H54 (cell line): ENCODE results near the gene MYO9A.
A peak's percentile ranks its signal among the peaks of the same experiment; 100 is the strongest.

Experiments used
- DNase-seq: peaks from one replicate; pipeline ENCODE4 v3.0.0; 2011; ENCODE audit warnings: low spot score, mixed read lengths; ENCODE audit not compliant: insufficient read length
- FAIRE-seq: peaks from 3 replicates; lab custom pipeline; 2011; peaks lifted over from hg19 to GRCh38; lab: Jason Lieb, UNC
- POLR2A ChIP-seq: IDR thresholded peaks from 2 replicates; pipeline ENCODE4 v1.6.1; 2011; ENCODE audit warnings: low read depth, mild to moderate bottlenecking, low read length

MYO9A gene, protein sequence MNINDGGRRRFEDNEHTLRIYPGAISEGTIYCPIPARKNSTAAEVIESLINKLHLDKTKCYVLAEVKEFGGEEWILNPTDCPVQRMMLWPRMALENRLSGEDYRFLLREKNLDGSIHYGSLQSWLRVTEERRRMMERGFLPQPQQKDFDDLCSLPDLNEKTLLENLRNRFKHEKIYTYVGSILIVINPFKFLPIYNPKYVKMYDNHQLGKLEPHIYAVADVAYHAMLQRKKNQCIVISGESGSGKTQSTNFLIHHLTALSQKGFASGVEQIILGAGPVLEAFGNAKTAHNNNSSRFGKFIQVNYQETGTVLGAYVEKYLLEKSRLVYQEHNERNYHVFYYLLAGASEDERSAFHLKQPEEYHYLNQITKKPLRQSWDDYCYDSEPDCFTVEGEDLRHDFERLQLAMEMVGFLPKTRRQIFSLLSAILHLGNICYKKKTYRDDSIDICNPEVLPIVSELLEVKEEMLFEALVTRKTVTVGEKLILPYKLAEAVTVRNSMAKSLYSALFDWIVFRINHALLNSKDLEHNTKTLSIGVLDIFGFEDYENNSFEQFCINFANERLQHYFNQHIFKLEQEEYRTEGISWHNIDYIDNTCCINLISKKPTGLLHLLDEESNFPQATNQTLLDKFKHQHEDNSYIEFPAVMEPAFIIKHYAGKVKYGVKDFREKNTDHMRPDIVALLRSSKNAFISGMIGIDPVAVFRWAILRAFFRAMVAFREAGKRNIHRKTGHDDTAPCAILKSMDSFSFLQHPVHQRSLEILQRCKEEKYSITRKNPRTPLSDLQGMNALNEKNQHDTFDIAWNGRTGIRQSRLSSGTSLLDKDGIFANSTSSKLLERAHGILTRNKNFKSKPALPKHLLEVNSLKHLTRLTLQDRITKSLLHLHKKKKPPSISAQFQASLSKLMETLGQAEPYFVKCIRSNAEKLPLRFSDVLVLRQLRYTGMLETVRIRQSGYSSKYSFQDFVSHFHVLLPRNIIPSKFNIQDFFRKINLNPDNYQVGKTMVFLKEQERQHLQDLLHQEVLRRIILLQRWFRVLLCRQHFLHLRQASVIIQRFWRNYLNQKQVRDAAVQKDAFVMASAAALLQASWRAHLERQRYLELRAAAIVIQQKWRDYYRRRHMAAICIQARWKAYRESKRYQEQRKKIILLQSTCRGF (N-terminal part only)

DNA sequence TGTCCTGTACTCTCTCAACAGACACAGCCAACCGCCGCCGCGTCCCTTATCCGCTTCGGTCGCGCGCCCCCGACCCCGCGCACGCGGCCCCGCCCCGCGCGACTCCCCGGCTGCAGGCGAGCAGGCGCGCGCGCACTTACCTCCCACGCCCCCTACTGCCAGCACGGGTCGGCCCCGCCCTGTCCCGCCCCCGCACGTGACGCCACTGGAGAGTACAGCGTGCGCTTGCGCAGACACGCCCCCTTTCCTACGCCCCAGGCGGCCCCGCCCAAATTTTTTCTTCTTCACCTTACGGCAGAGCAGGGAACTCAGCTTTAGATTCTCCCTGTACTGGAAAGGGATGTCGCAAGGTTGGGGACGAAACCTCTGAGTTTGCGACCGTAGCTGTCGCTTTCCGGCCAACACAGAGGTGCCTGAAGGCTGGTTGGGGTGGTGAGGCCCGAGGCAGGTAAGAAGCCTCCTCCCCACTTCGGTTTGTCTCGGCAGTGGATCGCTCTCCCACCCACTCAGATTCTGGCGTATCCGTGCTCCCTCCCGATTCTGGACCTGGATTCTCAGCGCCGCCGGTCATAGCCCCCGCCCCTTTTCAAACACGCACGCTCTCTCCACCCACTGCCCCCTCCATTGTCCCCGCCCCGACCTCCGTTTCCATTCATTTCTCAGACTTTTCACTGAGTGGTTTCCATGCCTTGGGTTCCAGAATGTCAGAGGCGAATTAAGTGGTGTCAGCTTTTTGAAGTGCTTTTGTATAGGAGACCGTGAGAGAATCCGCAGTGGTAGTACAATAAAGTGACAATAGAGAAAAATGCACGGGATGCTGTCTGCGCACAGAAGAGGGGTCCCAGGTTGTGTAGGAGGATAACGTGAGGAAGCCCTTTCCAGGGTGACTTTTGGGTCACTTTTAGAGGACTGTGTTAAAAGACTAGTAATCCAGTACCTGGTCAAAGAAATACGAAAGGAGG, at the start of gene MYO9A, which contains the start of gene SENP8:
MYO9A (minus strand) TSS at position 134 of the 962 bp plus-strand sequence. CDS start 71,587 bp downstream, outside the sequence.
SENP8 (plus strand) TSS at position 387 of the 962 bp plus-strand sequence. CDS start 21,221 bp downstream, outside the sequence.
- TF ChIP-seq POLR2A, result peak; percentile 74
- FAIRE-seq (peak; percentile 30), DNase-seq (peak; percentile 68)

DNA sequence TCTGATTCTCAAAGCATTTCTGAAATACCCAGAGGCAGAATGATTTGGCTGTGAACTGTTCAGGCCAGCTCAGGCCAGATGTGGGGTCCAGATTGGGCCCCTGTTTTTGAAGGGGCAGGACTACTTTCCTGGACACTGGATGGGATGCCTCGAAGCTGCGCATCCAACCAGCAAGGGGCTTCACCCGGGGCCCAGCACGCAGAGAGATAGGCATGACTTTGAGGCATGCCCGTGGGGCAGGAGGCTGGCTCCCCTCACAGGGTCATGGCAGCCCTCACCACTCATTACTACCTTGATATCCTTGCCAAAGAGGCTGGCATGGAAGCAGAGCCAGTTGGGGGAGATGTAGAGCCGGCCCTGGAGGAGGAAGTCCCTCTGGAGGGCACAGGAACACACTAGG, 49.5 kb upstream of the MYO9A start:
- FAIRE-seq (no peak), DNase-seq (no peak)
- no peak for TF ChIP-seq POLR2A

DNA sequence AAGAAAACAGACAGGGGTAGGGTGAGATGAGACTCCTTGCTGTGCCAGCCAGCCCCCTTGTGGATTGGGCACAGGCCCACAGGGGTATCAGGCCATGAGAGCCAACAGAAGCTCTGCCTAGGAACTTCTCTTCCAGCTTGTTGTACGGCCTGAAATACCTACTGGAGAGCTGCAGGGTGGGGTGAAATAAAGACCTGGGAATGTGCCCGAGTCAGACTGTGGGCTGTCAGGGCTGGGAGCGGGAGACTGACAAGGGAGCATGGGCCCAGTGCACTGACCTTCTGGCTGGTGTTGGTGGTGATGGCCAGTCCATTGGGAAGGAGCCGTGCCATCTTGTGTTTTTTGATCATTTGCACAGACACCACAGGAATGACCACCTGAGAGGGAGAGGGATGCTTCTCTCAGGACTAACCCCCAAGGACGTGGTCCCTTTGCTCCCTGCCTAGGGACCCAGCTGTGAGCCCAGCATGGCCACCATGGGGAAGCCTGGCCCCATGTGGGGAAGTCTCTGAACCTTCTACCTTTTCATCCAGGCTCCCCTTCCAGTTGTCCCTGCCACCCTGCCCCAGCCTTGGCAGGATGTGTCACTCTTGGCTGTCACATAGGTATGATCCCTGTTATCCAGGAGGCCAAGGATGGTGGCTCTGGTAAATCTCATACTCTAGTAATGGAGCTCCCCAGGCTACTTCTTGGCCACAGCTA, 48.9 kb upstream of the MYO9A start:
- TF ChIP-seq POLR2A, result no peak
- DNase-seq (no peak), FAIRE-seq (no peak)

DNA sequence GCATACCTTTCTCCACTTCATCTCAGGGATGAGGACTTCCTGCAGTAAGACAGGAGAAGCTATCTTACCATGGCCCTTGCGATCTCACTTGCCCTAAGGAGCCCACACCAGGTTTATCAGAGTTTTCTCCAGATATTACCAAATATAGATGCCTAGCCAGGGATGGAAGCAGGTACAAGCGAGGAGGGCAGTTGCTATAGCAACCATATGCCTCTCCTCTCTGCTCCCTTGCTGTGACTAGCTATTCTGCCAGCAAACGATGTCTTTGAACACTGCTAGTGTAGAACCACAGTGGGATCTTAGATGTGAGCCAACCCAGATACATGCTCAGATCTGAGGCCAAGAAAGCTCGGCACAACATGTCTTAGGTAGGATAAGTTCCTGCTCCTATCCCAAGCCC, 45.8 kb upstream of the MYO9A start:
- no peak for DNase-seq
- FAIRE-seq, result no peak
- no peak for TF ChIP-seq POLR2A

DNA sequence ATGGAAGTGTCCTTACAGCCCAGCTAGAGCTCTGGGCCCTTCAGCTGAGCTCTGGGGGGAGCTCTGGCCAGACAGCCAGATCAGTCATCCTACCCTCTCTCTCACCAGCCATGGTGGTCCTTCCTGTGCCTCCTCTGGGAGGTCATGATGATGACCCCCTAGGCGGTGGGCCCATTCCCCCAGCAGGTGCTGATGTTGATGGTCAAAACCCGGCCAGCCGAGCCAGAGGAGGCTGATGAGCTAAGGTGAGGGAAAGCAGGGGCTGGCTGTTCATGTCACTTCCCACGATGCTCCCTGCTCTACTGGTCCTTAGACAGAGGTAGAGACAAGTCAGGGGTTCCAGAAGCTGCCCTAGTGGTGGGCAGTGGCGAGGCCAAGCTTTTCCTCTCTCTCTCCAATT, 44.6 kb upstream of the MYO9A start:
- DNase-seq (no peak), FAIRE-seq (no peak)
- TF ChIP-seq POLR2A, result no peak

DNA sequence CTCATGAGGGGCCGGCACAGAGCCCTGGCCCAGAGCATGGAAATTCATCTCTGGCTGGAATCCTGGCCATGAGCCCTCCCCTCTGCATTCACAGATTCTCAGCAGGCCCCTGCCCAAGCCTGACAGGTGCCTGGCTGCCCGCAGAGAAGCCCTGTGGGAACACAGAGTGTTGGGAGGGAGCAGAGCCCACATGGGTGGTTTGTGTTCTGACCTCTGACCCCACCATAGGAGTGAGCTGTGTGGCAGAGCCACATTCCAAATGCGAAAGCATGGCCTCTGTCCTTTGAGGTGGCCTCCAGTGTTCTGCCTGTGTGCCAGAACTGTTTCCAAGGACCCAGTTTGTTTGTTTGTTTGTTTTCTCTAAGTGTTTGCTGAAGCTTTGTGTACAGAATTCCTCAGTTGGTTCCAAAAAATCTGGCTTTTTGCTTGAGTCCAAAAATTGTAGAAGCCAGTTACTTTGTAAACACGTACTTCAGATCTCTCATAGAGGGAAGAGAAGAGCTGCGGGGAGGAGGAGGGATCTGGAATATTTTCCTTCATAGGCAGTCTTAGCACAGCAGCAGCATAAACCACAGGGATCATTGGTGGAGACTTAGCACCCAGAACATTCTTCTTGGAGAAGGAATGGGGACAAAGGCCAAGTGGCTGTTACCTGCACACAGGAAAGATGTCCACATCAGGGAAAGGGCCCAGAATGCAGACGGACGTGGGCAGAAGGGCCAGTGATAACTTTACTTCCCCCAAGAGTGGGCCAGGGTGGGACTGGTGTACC, 43.6 kb upstream of the MYO9A start:
- DNase-seq (no peak), FAIRE-seq (no peak)
- TF ChIP-seq POLR2A, result no peak

DNA sequence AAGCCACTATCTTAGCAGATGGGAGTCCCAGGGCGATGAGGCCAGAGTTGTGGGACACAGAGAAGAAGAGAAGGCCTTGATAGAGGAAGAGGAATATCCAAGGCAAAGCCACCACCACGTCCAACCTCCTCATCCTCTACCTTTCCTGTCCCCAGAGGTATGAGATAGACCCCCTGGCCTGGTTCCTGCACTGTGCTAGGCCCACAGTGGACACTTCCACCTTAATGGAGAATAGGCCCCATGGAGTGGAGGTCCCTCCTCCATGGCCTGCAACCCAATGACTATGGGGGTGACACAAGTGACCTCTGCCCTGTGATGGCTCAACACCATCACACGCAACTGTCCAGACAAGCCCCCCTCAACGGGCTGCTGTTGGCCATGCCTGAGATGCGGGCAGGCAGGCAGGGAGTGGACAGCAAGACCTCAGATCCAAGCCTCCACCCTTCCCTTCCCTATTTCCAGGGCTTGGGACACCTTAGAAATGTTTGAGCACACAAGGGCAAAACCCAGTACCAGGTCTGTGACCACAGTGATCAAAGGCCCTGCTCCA, 42.8 kb upstream of the MYO9A start:
- FAIRE-seq, result no peak
- no peak for TF ChIP-seq POLR2A

DNA sequence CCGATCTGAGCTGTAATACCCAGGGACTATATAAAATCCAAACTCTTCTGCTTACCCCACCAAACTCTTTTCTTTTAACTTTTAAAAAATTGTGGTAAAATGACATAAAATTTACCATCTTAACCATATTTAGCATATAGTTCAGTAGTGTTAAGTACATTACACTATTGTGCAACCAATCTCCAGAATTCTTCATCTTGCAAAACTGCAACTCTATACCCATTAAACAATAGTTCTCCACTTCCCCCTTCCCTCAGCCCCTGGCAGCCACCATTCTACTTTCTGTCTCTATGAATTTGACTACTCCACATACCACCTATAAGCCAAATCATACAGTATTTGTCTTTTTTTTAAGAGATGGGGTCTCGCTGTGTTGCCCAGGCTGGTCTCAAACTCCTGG, 39.0 kb upstream of the MYO9A start:
- FAIRE-seq, result no peak
- no peak for DNase-seq
- no peak for TF ChIP-seq POLR2A

More for the DNA sequence above, 42.8 kb upstream of the MYO9A start:
- no peak for DNase-seq

DNA sequence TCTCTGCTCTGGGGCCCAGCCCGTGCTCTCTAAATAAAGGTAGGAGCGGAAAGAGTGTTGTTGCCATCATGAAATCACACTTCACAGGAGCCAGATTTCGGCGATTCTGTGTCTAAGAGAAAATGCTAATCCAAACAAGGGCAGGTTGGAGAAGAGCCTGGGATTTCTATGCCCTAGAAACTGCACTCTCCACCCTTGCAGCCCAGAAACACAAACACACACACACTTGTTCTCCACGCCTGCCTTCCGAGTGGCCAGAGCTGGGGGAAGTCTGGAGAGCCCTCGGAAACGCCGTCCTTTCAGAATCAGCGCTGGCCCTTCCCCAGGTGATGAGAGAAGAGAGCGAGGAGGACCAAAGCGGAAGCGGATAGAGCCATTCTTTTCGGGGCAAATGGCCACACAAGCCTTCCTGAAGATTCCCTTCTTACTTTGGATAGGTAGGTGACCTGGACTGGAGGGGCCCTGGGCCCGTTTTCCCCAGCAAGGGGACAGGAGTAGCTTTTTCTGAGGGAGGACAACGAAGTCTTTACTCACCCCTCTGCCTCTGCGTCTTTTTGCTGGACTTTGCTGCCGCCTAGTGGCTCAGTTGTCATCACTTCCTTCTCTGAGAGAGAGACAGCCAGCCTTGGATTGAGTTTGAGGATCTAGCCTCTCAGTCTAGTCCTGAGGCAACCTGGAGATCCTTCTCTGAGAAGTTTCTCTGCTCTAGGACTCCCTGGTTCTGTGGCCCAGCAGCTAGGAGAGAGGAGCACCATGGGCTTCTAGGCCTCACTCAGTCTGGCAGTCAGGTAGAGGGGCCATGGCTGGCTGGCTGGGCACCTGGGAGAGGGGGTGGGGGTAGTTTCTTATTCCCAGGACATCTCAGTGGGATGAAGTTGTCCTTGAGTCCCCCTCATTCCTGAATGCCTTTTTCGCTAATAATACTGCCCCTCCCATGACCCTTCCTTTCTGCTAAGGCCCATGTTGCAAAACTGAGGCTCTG, 38.0 kb upstream of the MYO9A start:
- DNase-seq (peak; percentile 55), FAIRE-seq (no peak)

DNA sequence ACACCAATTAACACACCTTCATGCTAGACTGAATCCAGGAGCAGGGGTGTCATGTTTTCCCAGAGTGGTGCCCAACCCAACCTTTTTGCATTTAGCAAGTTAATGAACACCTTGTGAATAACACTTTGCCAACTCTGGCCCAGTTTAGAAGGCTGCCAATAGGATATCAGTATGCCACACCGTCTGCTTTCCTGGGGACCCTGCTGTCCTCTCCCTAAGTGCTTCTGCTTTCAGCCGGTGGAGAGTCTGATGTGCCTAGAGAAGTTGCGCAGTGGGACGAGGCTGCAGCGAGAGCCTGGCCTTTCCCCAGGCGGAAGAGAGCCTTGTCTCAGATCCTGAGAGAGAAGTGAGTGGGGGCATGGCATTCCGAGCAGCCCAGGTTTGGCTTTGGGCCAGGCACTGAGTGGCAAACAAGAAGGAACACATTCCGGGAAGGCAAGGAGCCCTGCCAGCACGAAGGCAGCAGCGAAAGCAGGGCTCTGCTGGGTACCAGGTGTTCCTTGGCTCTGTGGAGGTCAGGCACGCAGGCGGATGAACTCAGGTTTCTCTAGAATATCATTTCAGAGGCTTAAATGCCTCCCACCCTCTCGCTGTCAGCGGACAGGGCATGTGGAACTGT, 37.2 kb upstream of the MYO9A start:
- TF ChIP-seq POLR2A, result no peak
- FAIRE-seq, result no peak
- no peak for DNase-seq

More for the DNA sequence above, 38.0 kb upstream of the MYO9A start:
- TF ChIP-seq POLR2A, result no peak
